Measurements from ENCODE around the gene RIOX2.

GRCh38 chr3:97971679-97972567, at the start of gene RIOX2:
- TF ChIP-seq, protein P1, sequence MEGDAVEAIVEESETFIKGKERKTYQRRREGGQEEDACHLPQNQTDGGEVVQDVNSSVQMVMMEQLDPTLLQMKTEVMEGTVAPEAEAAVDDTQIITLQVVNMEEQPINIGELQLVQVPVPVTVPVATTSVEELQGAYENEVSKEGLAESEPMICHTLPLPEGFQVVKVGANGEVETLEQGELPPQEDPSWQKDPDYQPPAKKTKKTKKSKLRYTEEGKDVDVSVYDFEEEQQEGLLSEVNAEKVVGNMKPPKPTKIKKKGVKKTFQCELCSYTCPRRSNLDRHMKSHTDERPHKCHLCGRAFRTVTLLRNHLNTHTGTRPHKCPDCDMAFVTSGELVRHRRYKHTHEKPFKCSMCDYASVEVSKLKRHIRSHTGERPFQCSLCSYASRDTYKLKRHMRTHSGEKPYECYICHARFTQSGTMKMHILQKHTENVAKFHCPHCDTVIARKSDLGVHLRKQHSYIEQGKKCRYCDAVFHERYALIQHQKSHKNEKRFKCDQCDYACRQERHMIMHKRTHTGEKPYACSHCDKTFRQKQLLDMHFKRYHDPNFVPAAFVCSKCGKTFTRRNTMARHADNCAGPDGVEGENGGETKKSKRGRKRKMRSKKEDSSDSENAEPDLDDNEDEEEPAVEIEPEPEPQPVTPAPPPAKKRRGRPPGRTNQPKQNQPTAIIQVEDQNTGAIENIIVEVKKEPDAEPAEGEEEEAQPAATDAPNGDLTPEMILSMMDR (conservative IDR thresholded peaks at IDR 0.05; ENCODE audit: low read length) = no peak
- TF ChIP-seq EZH2phosphoT487 (IDR thresholded peaks at IDR 0.05; ENCODE audit: borderline replicate concordance) = no peak

Data from Loucy (cell line).